ENCODE measurements around the gene ATAT1. TPM values are rescaled to one million over a fixed set of nuclear protein-coding genes. Genes with fewer than 3 reads are reported as not detected.
A peak's percentile ranks its signal among the peaks of the same experiment; 100 is the strongest.

The ATAT1 gene
- total RNA-seq, 1 experiment from 2014 or later = 13.2 TPM

GRCh38 chr6:30613251-30614043, 13.2 kb upstream of the ATAT1 start:
- DNase-seq (ENCODE audit: low read depth) = peak; percentile 75

GRCh38 chr6:30614044-30614842, 12.4 kb upstream of the ATAT1 start:
- peak; percentile 30 for DNase-seq (ENCODE audit: low read depth)

GRCh38 chr6:30614843-30615218, 11.8 kb upstream of the ATAT1 start:
- peak; percentile 99 for DNase-seq (ENCODE audit: low read depth)

GRCh38 chr6:30615219-30615957, 11.3 kb upstream of the ATAT1 start:
- peak; percentile 91 for DNase-seq (ENCODE audit: low read depth)

GRCh38 chr6:30615958-30616810, 10.5 kb upstream of the ATAT1 start:
- DNase-seq (ENCODE audit: low read depth) = peak; percentile 59

- DNase-seq (ENCODE audit: low read depth) = peak; percentile 100
These were observed 9.7 kb upstream of the ATAT1 start, which contains the start of gene PPP1R10 for GRCh38 chr6:30616811-30617564. PPP1R10 (minus strand) TSS chr6:30617243; CDS start chr6:30609944, 7,299 bp downstream.

- DNase-seq (ENCODE audit: low read depth) = peak; percentile 99
These were observed 9.0 kb upstream of the ATAT1 start, which contains the start of gene MRPS18B for GRCh38 chr6:30617565-30618269. MRPS18B (plus strand) TSS chr6:30617840; CDS start chr6:30617866, 26 bp downstream.

GRCh38 chr6:30618270-30618797, 8.3 kb upstream of the ATAT1 start:
- DNase-seq (ENCODE audit: low read depth) = no peak

- no peak for DNase-seq (ENCODE audit: low read depth)
These were observed 7.1 kb upstream of the ATAT1 start for GRCh38 chr6:30619561-30619960.

- no peak for DNase-seq (ENCODE audit: low read depth)
These were observed 1.2 kb upstream of the ATAT1 start for GRCh38 chr6:30625511-30625910.

- DNase-seq (ENCODE audit: low read depth) = no peak
These were observed 9.2 kb downstream of the ATAT1 start for GRCh38 chr6:30635834-30636233.

- DNase-seq (ENCODE audit: low read depth) = no peak
These were observed 13.8 kb downstream of the ATAT1 start for GRCh38 chr6:30640481-30640880.

- DNase-seq (ENCODE audit: low read depth) = no peak
These were observed 14.4 kb downstream of the ATAT1 start for GRCh38 chr6:30641048-30641447.

GRCh38 chr6:30643656-30644055, 17.0 kb downstream of the ATAT1 start:
- DNase-seq (ENCODE audit: low read depth) = no peak

GRCh38 chr6:30644769-30645168, 18.1 kb downstream of the ATAT1 start:
- no peak for DNase-seq (ENCODE audit: low read depth)

GRCh38 chr6:30645989-30646388, 19.3 kb downstream of the ATAT1 start:
- DNase-seq (ENCODE audit: low read depth) = no peak

- DNase-seq (ENCODE audit: low read depth) = peak; percentile 96
These were observed 20.0 kb downstream of the ATAT1 start, which contains the start of gene C6orf136 for GRCh38 chr6:30646450-30647241. C6orf136 (plus strand) TSS chr6:30647133; CDS start chr6:30647232, 99 bp downstream.

All from M059J (cell line).